ENCODE data around the gene CCBE1. TPM values are rescaled to one million over a fixed set of nuclear protein-coding genes. Genes with fewer than 3 reads are reported as not detected.

Gene CCBE1
- total and polyA plus RNA-seq, 9 of the 15 experiments (the other 6 are each of a cell fraction or from before 2014, with no cell fraction given) = 0.20 TPM; not detected in 8

GRCh38 chr18:59562751-59563150, 134.5 kb downstream of the CCBE1 start:
- Histone ChIP-seq H3K9me3 (replicated peaks; ENCODE audit: control insufficient read depth, insufficient read depth, low read depth, low read length) (no peaks in the 10 kb centered on the region), H3K27ac (ENCODE audit: extremely low read depth, low read depth, low read length) (no peak overlapping the region), H3K4me3 (no peak overlapping the region), H3K9me1 (ENCODE audit: control insufficient read depth, insufficient read depth, low read length) (no peaks in the 10 kb centered on the region), H2AFZ (ENCODE audit: low read depth, low read length) (no peak overlapping the region), H3K79me2 (ENCODE audit: control insufficient read depth, insufficient read depth, low read length) (no peaks in the 10 kb centered on the region), H3K4me1 (replicated peaks in 1 of 2; ENCODE audit: control insufficient read depth in 2 of 2, insufficient read depth in 2 of 2, low read length in 2 of 2) (no peaks in the 10 kb centered on the region), H3K27me3 (ENCODE audit: control insufficient read depth in 2 of 2, insufficient read depth in 2 of 2, low read length in 2 of 2) (peaks cover 0 to 9% of the 10 kb centered on the region in 2 experiments; a peak in 1 of 5 replicates), H4K20me1 (replicated peaks; ENCODE audit: control insufficient read depth, insufficient read depth, low read length) (no peaks in the 10 kb centered on the region), H3K36me3 (ENCODE audit: control insufficient read depth, insufficient read depth, low read length) (no peaks in the 10 kb centered on the region), H3K9ac (ENCODE audit: insufficient read depth in 1 of 2, low read depth in 2 of 2, low read length in 2 of 2) (no peak overlapping the region), H3K4me2 (ENCODE audit: insufficient read depth, low read length) (no peak overlapping the region)
- intact Hi-C loops (cut with micrococcal nuclease) (no loop called here), in situ Hi-C loops (cut with MboI) (no loop called here)
- ATAC-seq (no peak), FAIRE-seq (no peak), DNase-seq (ENCODE audit: extremely low read depth in 1 of 4, low spot score in 3 of 4) (no peak)
- WGBS (ENCODE audit: insufficient coverage, low coverage, missing lambda C conversion rate) = 0% methylated on average over 5 of the region's 6 CpGs
- TF ChIP-seq ZNF217 (CRISPR knock-in tag; IDR thresholded peaks at IDR 0.05) = no peak
- no peak for TF ChIP-seq HBP1 (CRISPR knock-in tag; IDR thresholded peaks at IDR 0.05)
- TF ChIP-seq MBD1 (CRISPR knock-in tag; IDR thresholded peaks at IDR 0.05) = no peak
- TF ChIP-seq NR4A1 (CRISPR knock-in tag; IDR thresholded peaks at IDR 0.05) = no peak
- TF ChIP-seq NR4A1 (tag; IDR thresholded peaks at IDR 0.05) = no peak
- no peak for TF ChIP-seq CEBPB (tag; IDR thresholded peaks at IDR 0.05)
- TF ChIP-seq BRD9 (IDR thresholded peaks at IDR 0.05; ENCODE audit: low read depth, partially characterized antibody) = no peak
- TF ChIP-seq ZMIZ1 (IDR thresholded peaks at IDR 0.05; ENCODE audit: low read depth in 2 of 2, low read length in 2 of 2) = no peak
- no peak for TF ChIP-seq PHF8 (IDR thresholded peaks at IDR 0.05; ENCODE audit: borderline replicate concordance, low read length)
- TF ChIP-seq ZNF584 (CRISPR knock-in tag; IDR thresholded peaks at IDR 0.05; ENCODE audit: low read depth) = no peak
- TF ChIP-seq ZNF140 (CRISPR knock-in tag; IDR thresholded peaks at IDR 0.05) = no peak
- no peak for TF ChIP-seq SMAD3 (CRISPR knock-in tag; conservative IDR thresholded peaks at IDR 0.05)
- TF ChIP-seq ZNF766 (CRISPR knock-in tag; conservative IDR thresholded peaks at IDR 0.05) = no peak
- CTCF ChIA-PET (ENCODE audit: low intra/inter-chr PET ratio) = no interaction called here
- BruUV-seq (replicated peaks) = no TSS peak
- POLR2A ChIA-PET = no interaction called here
